CD4-positive, alpha-beta memory T cell (primary cell): ENCODE results near the gene KRTAP5-5. TPM values are rescaled to one million over a fixed set of nuclear protein-coding genes. Genes with fewer than 3 reads are reported as not detected.
"Not testable (repeated sequence)": the region's sequence is repeated elsewhere in the genome, so short reads cannot be mapped to it uniquely, and the experiment has no call there.

Experiments
- CTCF ChIA-PET: fragments of 350-600 bp; sonication (Branson Sonifier 250); formaldehyde crosslinking; loops from one replicate; lab custom pipeline; 2021; ENCODE audit warnings: inconsistent platforms; ENCODE audit not compliant: partially characterized antibody; lab: Charles Lee
- POLR2A ChIA-PET: fragments of 350-600 bp; sonication (Branson Sonifier 250); formaldehyde crosslinking; loops from one replicate; lab custom pipeline; 2021; ENCODE audit not compliant: partially characterized antibody; lab: Charles Lee
- DNase-seq, 5 donors: peaks; one replicate each; pipeline versions ENCODE4 v3.0.0 to v3.0.0-alpha.2; 2020 to 2022; ENCODE audit warnings: mixed read lengths in 1 of 5
- H3K27ac ChIP-seq: one replicate; pipeline ENCODE4 v1.7.0; 2013; ENCODE audit warnings: low read depth, low read length
- H3K27me3 ChIP-seq: 2 replicates; pipeline ENCODE4 v1.7.0; 2013; ENCODE audit warnings: mild to moderate bottlenecking, low read length, moderate library complexity; ENCODE audit not compliant: insufficient read depth
- H3K36me3 ChIP-seq: 2 replicates; pipeline ENCODE4 v1.7.0; 2013; ENCODE audit warnings: mild to moderate bottlenecking, low read length, moderate library complexity; ENCODE audit not compliant: insufficient read depth
- H3K4me1 ChIP-seq: 2 replicates; pipeline ENCODE4 v1.7.0; 2013; ENCODE audit warnings: mild to moderate bottlenecking, low read length, moderate library complexity; ENCODE audit not compliant: insufficient read depth
- H3K4me3 ChIP-seq, 2 donors: one replicate each; pipeline ENCODE4 v1.7.0; 2013; ENCODE audit warnings: low read length in 2 of 2, mild to moderate bottlenecking in 1 of 2
- H3K9me3 ChIP-seq, 2 donors: one replicate each; pipeline ENCODE4 v1.7.0; 2013; ENCODE audit warnings: low read length in 2 of 2, control low read depth in 1 of 2; ENCODE audit not compliant: control insufficient read depth in 1 of 2
- H3K27ac Mint-ChIP-seq, 7 donors: one replicate each; pipeline ENCODE4 v1.8.0; 2020 to 2021; ENCODE audit warnings: mixed read lengths in 7 of 7, mild to moderate bottlenecking in 6 of 7, inconsistent platforms in 3 of 7, moderate library complexity in 3 of 7
- H3K27me3 Mint-ChIP-seq, 2 donors: one replicate each; pipeline ENCODE4 v1.8.0; 2020 to 2021; ENCODE audit warnings: mixed read lengths in 2 of 2
- H3K36me3 Mint-ChIP-seq, 2 donors: one replicate each; pipeline ENCODE4 v1.8.0; 2020 to 2021; ENCODE audit warnings: mixed read lengths in 2 of 2, inconsistent platforms in 1 of 2, mild to moderate bottlenecking in 1 of 2
- H3K4me1 Mint-ChIP-seq, 4 donors: one replicate each; pipeline ENCODE4 v1.8.0; 2020 to 2021; ENCODE audit warnings: mixed read lengths in 4 of 4, mild to moderate bottlenecking in 1 of 4
- H3K4me3 Mint-ChIP-seq, 8 donors: one replicate each; pipeline ENCODE4 v1.8.0; 2020 to 2021; ENCODE audit warnings: mixed read lengths in 8 of 8, mild to moderate bottlenecking in 7 of 8, moderate library complexity in 6 of 8, inconsistent platforms in 3 of 8
- H3K9me3 Mint-ChIP-seq, 8 donors: one replicate each; pipeline ENCODE4 v1.8.0; 2020 to 2021; ENCODE audit warnings: mixed read lengths in 8 of 8, mild to moderate bottlenecking in 5 of 8, inconsistent platforms in 3 of 8, moderate library complexity in 1 of 8
- intact Hi-C: fragments of 100-400 bp; cut with micrococcal nuclease; formaldehyde crosslinking; loops from one replicate; pipeline ENCODE4 v1.15.1; 2023
- polyA plus RNA-seq, 2 donors: library from polyadenylated mRNA; unstranded; fragments of 300-500 nt; fragmentation: Illumina TruSeq; gene quantifications; one replicate each; pipeline ENCODE4 v1.2.3, GENCODE V29; 2021
- total RNA-seq, 2 experiments: library from RNA; stranded (reverse); gene quantifications; one replicate each; pipeline ENCODE4 v1.2.3, GENCODE V29; 2021

Gene KRTAP5-5
- total and polyA plus RNA-seq, 4 experiments from 2014 or later, result not detected

- H3K36me3 Mint-ChIP-seq, H3K36me3 ChIP-seq, intact Hi-C loops, H3K9me3 Mint-ChIP-seq, H3K27me3 ChIP-seq, H3K27ac ChIP-seq, H3K9me3 ChIP-seq, H3K4me1 ChIP-seq, H3K4me3 ChIP-seq, DNase-seq: not testable (repeated sequence)
- peak overlapping the region in 3 of 7 donors; percentile 8 to 65 (median 19) for H3K27ac Mint-ChIP-seq
- peak overlapping the region in 2 of 8 donors; percentile 1 to 48 for H3K4me3 Mint-ChIP-seq
- H3K4me1 Mint-ChIP-seq, result peaks cover 11 to 30% (median 13%) of the 10 kb centered on the region in 4 donors
- CTCF ChIA-PET, result interaction anchor here (0.6 to 6.4 kb wide), 3 partner anchors 9 to 41 kb away, joined by 3 to 53 read pairs (median 3); partner anchors contain the start of genes KRTAP5-3 and KRTAP5-5
- POLR2A ChIA-PET, result interaction anchor here (1.6 kb wide), 1 partner anchor 9 kb away, joined by 4 read pairs; no protein-coding TSS in a partner anchor
- H3K27me3 Mint-ChIP-seq, result peaks cover 9 to 17% of the 10 kb centered on the region in 2 donors
These were observed 31.2 kb upstream of the KRTAP5-5 start for GRCh38 chr11:1598406-1598805.

GRCh38 chr11:1598816-1599215 is 30.8 kb upstream of the KRTAP5-5 start:
- Histone ChIP-seq H3K27me3 (no peaks in the 10 kb centered on the region), H3K36me3 (no peaks in the 10 kb centered on the region), H3K27ac (no peak overlapping the region), H3K4me3 (no peak overlapping the region), H3K4me1 (no peaks in the 10 kb centered on the region), H3K9me3 (no peaks in the 10 kb centered on the region)
- POLR2A ChIA-PET, result interaction anchor here (1.6 kb wide), 1 partner anchor 10 kb away, joined by 4 read pairs; no protein-coding TSS in a partner anchor
- CTCF ChIA-PET, result interaction anchor here (0.6 to 6.4 kb wide), 2 partner anchors 9 to 30 kb away, joined by 3 to 53 read pairs; partner anchors contain the start of genes KRTAP5-3 and KRTAP5-5
- Mint-ChIP-seq H3K9me3 (no peaks in the 10 kb centered on the region), H3K4me1 (peaks cover 11 to 34% (median 13%) of the 10 kb centered on the region in 4 donors), H3K36me3 (no peaks in the 10 kb centered on the region), H3K4me3 (peak overlapping the region in 4 of 8 donors; percentile 1 to 48 (median 15)), H3K27ac (peak overlapping the region in 3 of 7 donors; percentile 8 to 65 (median 19)), H3K27me3 (peaks cover 12 to 18% of the 10 kb centered on the region in 2 donors)
- DNase-seq, result peak in 3 of 5 donors; percentile 9 to 56 (median 36)
- intact Hi-C loops, result no loop called here

- Histone ChIP-seq H3K36me3 (no peaks in the 10 kb centered on the region), H3K27me3 (no peaks in the 10 kb centered on the region), H3K4me3 (no peak overlapping the region), H3K9me3 (no peaks in the 10 kb centered on the region), H3K4me1 (peaks cover 4% of the 10 kb centered on the region), H3K27ac (no peak overlapping the region)
- Mint-ChIP-seq H3K4me3 (no peak overlapping the region), H3K4me1 (peaks cover 5 to 30% (median 9%) of the 10 kb centered on the region in 4 donors), H3K27ac (peak overlapping the region in 1 of 7 donors; percentile 1), H3K9me3 (no peaks in the 10 kb centered on the region), H3K36me3 (no peaks in the 10 kb centered on the region), H3K27me3 (peaks cover 11 to 16% of the 10 kb centered on the region in 2 donors)
- intact Hi-C loops, result no loop called here
- CTCF ChIA-PET, result no interaction called here
- POLR2A ChIA-PET, result no interaction called here
- DNase-seq, result no peak
These were observed 28.9 kb upstream of the KRTAP5-5 start for GRCh38 chr11:1600626-1601025.

GRCh38 chr11:1601663-1602062 is 27.9 kb upstream of the KRTAP5-5 start:
- H3K4me3 Mint-ChIP-seq, POLR2A ChIA-PET, DNase-seq, H3K9me3 ChIP-seq, intact Hi-C loops, H3K4me3 ChIP-seq, H3K27ac Mint-ChIP-seq, H3K27me3 ChIP-seq, CTCF ChIA-PET, H3K9me3 Mint-ChIP-seq, H3K36me3 ChIP-seq, H3K36me3 Mint-ChIP-seq, H3K27ac ChIP-seq: not testable (repeated sequence)
- H3K27me3 Mint-ChIP-seq, result peaks cover 11 to 14% of the 10 kb centered on the region in 2 donors
- H3K4me1 Mint-ChIP-seq, result peaks cover 7 to 31% (median 10%) of the 10 kb centered on the region in 4 donors
- H3K4me1 ChIP-seq, result peaks cover 11% of the 10 kb centered on the region

GRCh38 chr11:1603629-1604028 is 25.9 kb upstream of the KRTAP5-5 start:
- H3K27me3 Mint-ChIP-seq, result peaks cover 12 to 14% of the 10 kb centered on the region in 2 donors
- H3K36me3 Mint-ChIP-seq, result no peaks in the 10 kb centered on the region
- ChIA-PET CTCF (no interaction called here), POLR2A (no interaction called here)
- H3K9me3 ChIP-seq, result no peaks in the 10 kb centered on the region
- H3K4me1 Mint-ChIP-seq, result peaks cover 6 to 34% (median 11%) of the 10 kb centered on the region in 4 donors
- H3K4me3 Mint-ChIP-seq, result peak overlapping the region in 1 of 8 donors; percentile 21
- no peak overlapping the region for H3K27ac Mint-ChIP-seq
- H3K4me3 ChIP-seq, result no peak overlapping the region
- H3K9me3 Mint-ChIP-seq, result no peaks in the 10 kb centered on the region
- H3K27ac ChIP-seq, result no peak overlapping the region
- no peaks in the 10 kb centered on the region for H3K27me3 ChIP-seq
- no peak for DNase-seq
- H3K36me3 ChIP-seq, result no peaks in the 10 kb centered on the region
- H3K4me1 ChIP-seq, result peaks cover 11% of the 10 kb centered on the region
- intact Hi-C loops, result no loop called here

GRCh38 chr11:1604181-1604580 is 25.4 kb upstream of the KRTAP5-5 start:
- no peak overlapping the region for H3K27ac ChIP-seq
- no peak for DNase-seq
- H3K9me3 ChIP-seq, result no peaks in the 10 kb centered on the region
- Mint-ChIP-seq H3K36me3 (no peaks in the 10 kb centered on the region), H3K4me1 (peaks cover 6 to 29% (median 9%) of the 10 kb centered on the region in 4 donors), H3K27ac (no peak overlapping the region), H3K4me3 (peak overlapping the region in 1 of 8 donors; percentile 21), H3K9me3 (no peaks in the 10 kb centered on the region), H3K27me3 (peaks cover 9 to 14% of the 10 kb centered on the region in 2 donors)
- intact Hi-C loops, result no loop called here
- ChIA-PET CTCF (no interaction called here), POLR2A (no interaction called here)
- H3K36me3 ChIP-seq, result no peaks in the 10 kb centered on the region
- no peaks in the 10 kb centered on the region for H3K27me3 ChIP-seq
- H3K4me3 ChIP-seq, result no peak overlapping the region
- peaks cover 11% of the 10 kb centered on the region for H3K4me1 ChIP-seq

GRCh38 chr11:1604711-1605110 is 24.9 kb upstream of the KRTAP5-5 start:
- Mint-ChIP-seq H3K36me3 (no peaks in the 10 kb centered on the region), H3K27me3 (peaks cover 9 to 14% of the 10 kb centered on the region in 2 donors), H3K4me1 (peaks cover 6 to 28% (median 9%) of the 10 kb centered on the region in 4 donors), H3K27ac (no peak overlapping the region), H3K9me3 (no peaks in the 10 kb centered on the region), H3K4me3 (no peak overlapping the region)
- Histone ChIP-seq H3K27ac (no peak overlapping the region), H3K4me1 (peaks cover 11% of the 10 kb centered on the region), H3K4me3 (no peak overlapping the region), H3K27me3 (no peaks in the 10 kb centered on the region), H3K36me3 (no peaks in the 10 kb centered on the region), H3K9me3 (no peaks in the 10 kb centered on the region)
- CTCF ChIA-PET, result interaction anchor here (0.7 to 1.8 kb wide), 5 partner anchors 9 to 30 kb away, joined by 3 to 12 read pairs (median 4); no protein-coding TSS in a partner anchor
- no peak for DNase-seq
- POLR2A ChIA-PET, result interaction anchor here (1.0 to 1.5 kb wide), 2 partner anchors 8 to 16 kb away, joined by 4 to 6 read pairs; no protein-coding TSS in a partner anchor
- intact Hi-C loops, result no loop called here
